Upper lobe of left lung (tissue), 4 donors: ENCODE data around the gene DLGAP1.

Experiments
- CTCF ChIP-seq, 6 experiments: fragments of 450-650 bp in 4 of 6; fragments of 200-600 bp in 2 of 6; sonication (generic) in 2 of 6; IDR thresholded peaks; one replicate each; pipeline ENCODE4 v1.5.1; 2016 to 2019; ENCODE audit warnings: antibody characterized with exemption in 6 of 6
- POLR2AphosphoS5 ChIP-seq, 2 donors: sonication (generic); formaldehyde crosslinking; IDR thresholded peaks; one replicate each; pipeline ENCODE4 v1.5.1; 2017; ENCODE audit warnings: antibody characterized with exemption in 2 of 2

- no peak for TF ChIP-seq CTCF (IDR thresholded peaks at IDR 0.05)
- TF ChIP-seq POLR2AphosphoS5 (IDR thresholded peaks at IDR 0.05), result no peak
Observed at GRCh38 chr18:4454537-4455112, 482 bp downstream of the DLGAP1 start.
